NCI-H1436 (cell line): Measurements from ENCODE around the gene FSHR.
A peak's percentile ranks its signal among the peaks of the same experiment; 100 is the strongest.

Experiments
- DNase-seq: peaks from one replicate; lab custom pipeline; 2025; lab: John Stamatoyannopoulos, UW

The FSHR gene

GRCh38 chr2:49111456-49111855 is 42.9 kb downstream of the FSHR start:
- DNase-seq, result no peak

GRCh38 chr2:49111006-49111405 is 43.3 kb downstream of the FSHR start:
- DNase-seq, result no peak

GRCh38 chr2:49110571-49110970 is 43.7 kb downstream of the FSHR start:
- no peak for DNase-seq

GRCh38 chr2:49108851-49109250 is 45.5 kb downstream of the FSHR start:
- no peak for DNase-seq

GRCh38 chr2:49108436-49108835 is 45.9 kb downstream of the FSHR start:
- no peak for DNase-seq

- no peak for DNase-seq
These were observed 48.8 kb downstream of the FSHR start for GRCh38 chr2:49105506-49105905.

GRCh38 chr2:49102146-49102545 is 52.2 kb downstream of the FSHR start:
- no peak for DNase-seq

GRCh38 chr2:49080681-49081080 is 73.6 kb downstream of the FSHR start:
- DNase-seq, result no peak

GRCh38 chr2:49070716-49071115 is 83.6 kb downstream of the FSHR start:
- DNase-seq, result no peak

GRCh38 chr2:49069829-49070228 is 84.5 kb downstream of the FSHR start:
- no peak for DNase-seq

- DNase-seq, result no peak
These were observed 85.7 kb downstream of the FSHR start for GRCh38 chr2:49068613-49069012.

- DNase-seq, result no peak
These were observed 86.3 kb downstream of the FSHR start for GRCh38 chr2:49067971-49068370.

GRCh38 chr2:49053156-49053555 is 101.2 kb downstream of the FSHR start:
- no peak for DNase-seq

GRCh38 chr2:49050265-49050664 is 104.0 kb downstream of the FSHR start:
- no peak for DNase-seq

- no peak for DNase-seq
These were observed 105.2 kb downstream of the FSHR start for GRCh38 chr2:49049161-49049560.

- DNase-seq, result peak; percentile 77
These were observed 109.2 kb downstream of the FSHR start for GRCh38 chr2:49045083-49045482.

- DNase-seq, result peak; percentile 77
These were observed 109.8 kb downstream of the FSHR start for GRCh38 chr2:49044350-49045079.

- DNase-seq, result no peak
These were observed 110.8 kb downstream of the FSHR start for GRCh38 chr2:49043405-49043982.

- no peak for DNase-seq
These were observed 111.8 kb downstream of the FSHR start for GRCh38 chr2:49042488-49042887.

- no peak for DNase-seq
These were observed 113.3 kb downstream of the FSHR start for GRCh38 chr2:49041061-49041460.

- no peak for DNase-seq
These were observed 117.1 kb downstream of the FSHR start for GRCh38 chr2:49037197-49037596.

GRCh38 chr2:49035481-49035880 is 118.8 kb downstream of the FSHR start:
- no peak for DNase-seq

GRCh38 chr2:49033394-49034185 is 120.7 kb downstream of the FSHR start:
- DNase-seq, result no peak
